Measurements from ENCODE around the gene KNDC1.
"Not testable (repeated sequence)": the region's sequence is repeated elsewhere in the genome, so short reads cannot be mapped to it uniquely, and the experiment has no call there.

Gene KNDC1

GRCh38 chr10:133135116-133135465 is 24.9 kb upstream of the KNDC1 start:
- H3K4me3 ChIP-seq (replicated peaks; ENCODE audit: low read depth, low read length), result no peak overlapping the region
- TF ChIP-seq CTCF (IDR thresholded peaks at IDR 0.05; ENCODE audit: low read depth, low read length, missing control alignments), result no peak
- DNase-seq (ENCODE audit: extremely low read depth, low read depth), result no peak

GRCh38 chr10:133137486-133138145 is 22.4 kb upstream of the KNDC1 start:
- H3K4me3 ChIP-seq (replicated peaks; ENCODE audit: low read depth, low read length); DNase-seq (ENCODE audit: extremely low read depth, low read depth): not testable (repeated sequence)

- no peak overlapping the region for H3K4me3 ChIP-seq (replicated peaks; ENCODE audit: low read depth, low read length)
- no peak for TF ChIP-seq CTCF (IDR thresholded peaks at IDR 0.05; ENCODE audit: low read depth, low read length, missing control alignments)
- DNase-seq (ENCODE audit: extremely low read depth, low read depth), result no peak
These were observed 20.4 kb upstream of the KNDC1 start for GRCh38 chr10:133139551-133140065.

GRCh38 chr10:133140417-133141143 is 19.4 kb upstream of the KNDC1 start:
- no peak for DNase-seq (ENCODE audit: extremely low read depth, low read depth)
- no peak for TF ChIP-seq CTCF (IDR thresholded peaks at IDR 0.05; ENCODE audit: low read depth, low read length, missing control alignments)
- no peak overlapping the region for H3K4me3 ChIP-seq (replicated peaks; ENCODE audit: low read depth, low read length)

GRCh38 chr10:133141144-133141957 is 18.7 kb upstream of the KNDC1 start:
- DNase-seq (ENCODE audit: extremely low read depth, low read depth), result no peak
- TF ChIP-seq CTCF (IDR thresholded peaks at IDR 0.05; ENCODE audit: low read depth, low read length, missing control alignments), result no peak
- H3K4me3 ChIP-seq (replicated peaks; ENCODE audit: low read depth, low read length), result no peak overlapping the region

GRCh38 chr10:133141958-133142340 is 18.1 kb upstream of the KNDC1 start:
- DNase-seq (ENCODE audit: extremely low read depth, low read depth), result no peak
- TF ChIP-seq CTCF (IDR thresholded peaks at IDR 0.05; ENCODE audit: low read depth, low read length, missing control alignments), result no peak
- no peak overlapping the region for H3K4me3 ChIP-seq (replicated peaks; ENCODE audit: low read depth, low read length)
